Left lung (tissue), 10 donors: ENCODE results near the gene STAT3. TPM values are rescaled to one million over a fixed set of nuclear protein-coding genes. Genes with fewer than 3 reads are reported as not detected.
"Not testable (repeated sequence)": the region's sequence is repeated elsewhere in the genome, so short reads cannot be mapped to it uniquely, and the experiment has no call there.

Experiments
- ATAC-seq: fragments of 200-7000 bp; cut with Tn5 transposase; one replicate; pipeline ENCODE4 v1.9.1; 2020; ENCODE audit warnings: moderate library complexity
- DNase-seq, 4 donors: peaks; one replicate each; pipeline ENCODE4 v3.0.0-alpha.2; 2013 to 2020
- H3K27ac ChIP-seq, 2 donors: fragments of 200-600 bp; sonication (generic) in 1 of 2; one replicate each; pipeline versions ENCODE4 v1.5.0 to v1.8.0; 2020 to 2021
- H3K27me3 ChIP-seq, 2 donors: fragments of 200-600 bp; sonication (generic) in 1 of 2; one replicate each; pipeline versions ENCODE4 v1.5.0 to v1.8.0; 2020 to 2021
- H3K36me3 ChIP-seq, 2 donors: fragments of 200-600 bp; sonication (generic) in 1 of 2; one replicate each; pipeline versions ENCODE4 v1.5.0 to v1.8.0; 2020 to 2021
- H3K4me1 ChIP-seq, 2 donors: fragments of 200-600 bp; one replicate each; pipeline ENCODE4 v1.8.0; 2021
- H3K4me3 ChIP-seq, 2 donors: fragments of 200-600 bp; sonication (generic) in 1 of 2; one replicate each; pipeline versions ENCODE4 v1.5.0 to v1.8.0; 2020 to 2021; ENCODE audit warnings: mild to moderate bottlenecking in 1 of 2
- H3K9me3 ChIP-seq, 2 donors: fragments of 200-600 bp; sonication (generic) in 1 of 2; one replicate each; pipeline versions ENCODE4 v1.5.0 to v1.8.0; 2020 to 2021
- CTCF ChIP-seq, 2 donors: fragments of 200-600 bp; sonication (generic) in 1 of 2; IDR thresholded peaks; one replicate each; pipeline versions ENCODE4 v1.5.0 to v1.8.0; 2021; ENCODE audit warnings: antibody characterized with exemption in 2 of 2
- intact Hi-C, 2 donors: fragments of 100-400 bp; cut with DNase I; formaldehyde crosslinking; loops; one replicate each; pipeline versions ENCODE4 v1.11.2 to v1.14.2; 2022
- polyA plus RNA-seq, 6 donors: library from polyadenylated mRNA; unstranded; fragments of 120-200 nt; gene quantifications; one replicate each; pipeline ENCODE4 v1.2.1, GENCODE V29; 2013; ENCODE audit not compliant: insufficient read length in 6 of 6
- total RNA-seq, 2 donors: library from RNA; stranded (reverse); fragmentation: NEBNext Ultra II Directional; extraction: Animal tissue kit (Norgen Biotek cat#: 25700); gene quantifications; one replicate each; pipeline ENCODE4 v1.2.1, GENCODE V29; 2021
- donor health status: DM: no; HTN: yes; CAD: no.
- donor health status: DM: no; HTN: no; CAD: no.

The STAT3 gene
- total and polyA plus RNA-seq, 8 donors, result 75.0 to 271 (median 80.5) TPM

- ATAC-seq (no peak), DNase-seq (no peak)
- H3K36me3 ChIP-seq, result peaks cover 0 to 6% of the 10 kb centered on the region in 2 donors
- intact Hi-C loops, result no loop called here
- no peaks in the 10 kb centered on the region for H3K27me3 ChIP-seq
- no peak overlapping the region for H3K27ac ChIP-seq
- no peaks in the 10 kb centered on the region for H3K9me3 ChIP-seq
- H3K4me1 ChIP-seq, result peaks cover 29 to 93% of the 10 kb centered on the region in 2 donors
- H3K4me3 ChIP-seq, result no peak overlapping the region
- no peak for TF ChIP-seq CTCF (IDR thresholded peaks at IDR 0.05)
Measured at GRCh38 chr17:42380935-42381334, 7.3 kb downstream of the STAT3 start.

GRCh38 chr17:42378959-42379594, 9.2 kb downstream of the STAT3 start:
- DNase-seq (peak in 1 of 4 donors; percentile 42), ATAC-seq (peak; percentile 74)
- intact Hi-C loops, result no loop called here
- no peak for TF ChIP-seq CTCF (IDR thresholded peaks at IDR 0.05)
- H3K36me3 ChIP-seq, result peaks cover 0 to 6% of the 10 kb centered on the region in 2 donors
- peaks cover 20 to 86% of the 10 kb centered on the region in 2 donors for H3K4me1 ChIP-seq
- no peaks in the 10 kb centered on the region for H3K9me3 ChIP-seq
- H3K4me3 ChIP-seq, result peak overlapping the region in 1 of 2 donors; percentile 18
- H3K27ac ChIP-seq, result peak overlapping the region; percentile 63 to 77
- no peaks in the 10 kb centered on the region for H3K27me3 ChIP-seq

GRCh38 chr17:42378359-42378958, 9.8 kb downstream of the STAT3 start:
- Histone ChIP-seq H3K27ac (peak overlapping the region; percentile 63 to 77), H3K36me3 (peaks cover 0 to under 1% of the 10 kb centered on the region in 2 donors), H3K9me3 (no peaks in the 10 kb centered on the region), H3K4me3 (peak overlapping the region in 1 of 2 donors; percentile 18), H3K4me1 (peaks cover 23 to 85% of the 10 kb centered on the region in 2 donors), H3K27me3 (no peaks in the 10 kb centered on the region)
- TF ChIP-seq CTCF (IDR thresholded peaks at IDR 0.05), result no peak
- intact Hi-C loops, result no loop called here
- ATAC-seq, result no peak
- no peak for DNase-seq

- H3K4me1 ChIP-seq, result peaks cover 12 to 61% of the 10 kb centered on the region in 2 donors
- H3K4me3 ChIP-seq, result no peak overlapping the region
- intact Hi-C loops, result no loop called here
- ATAC-seq, result no peak
- no peak for DNase-seq
- no peaks in the 10 kb centered on the region for H3K9me3 ChIP-seq
- peak overlapping the region in 1 of 2 donors; percentile 37 for H3K27ac ChIP-seq
- H3K36me3 ChIP-seq, result peaks cover 0 to 38% of the 10 kb centered on the region in 2 donors
- TF ChIP-seq CTCF (IDR thresholded peaks at IDR 0.05), result no peak
- no peaks in the 10 kb centered on the region for H3K27me3 ChIP-seq
Measured at GRCh38 chr17:42373896-42374295, 14.3 kb downstream of the STAT3 start.

GRCh38 chr17:42372142-42372541, 16.1 kb downstream of the STAT3 start:
- Histone ChIP-seq H3K27me3 (no peaks in the 10 kb centered on the region), H3K36me3 (peaks cover 0 to 38% of the 10 kb centered on the region in 2 donors), H3K4me1 (peaks cover 10 to 60% of the 10 kb centered on the region in 2 donors), H3K27ac (no peak overlapping the region), H3K9me3 (no peaks in the 10 kb centered on the region), H3K4me3 (no peak overlapping the region)
- no peak for TF ChIP-seq CTCF (IDR thresholded peaks at IDR 0.05)
- intact Hi-C loops, result no loop called here
- no peak for ATAC-seq
- no peak for DNase-seq

GRCh38 chr17:42368797-42369561, 19.3 kb downstream of the STAT3 start:
- H3K4me1 ChIP-seq, result peaks cover 24 to 74% of the 10 kb centered on the region in 2 donors
- intact Hi-C loops, result not testable (repeated sequence)

GRCh38 chr17:42368310-42368709, 19.9 kb downstream of the STAT3 start:
- H3K4me3 ChIP-seq, ATAC-seq, H3K9me3 ChIP-seq, DNase-seq, H3K27me3 ChIP-seq, intact Hi-C loops: not testable (repeated sequence)
- H3K4me1 ChIP-seq, result peaks cover 24 to 77% of the 10 kb centered on the region in 2 donors
- H3K27ac ChIP-seq, result peak overlapping the region in 1 of 2 donors; percentile 78
- H3K36me3 ChIP-seq, result peaks cover 0 to 44% of the 10 kb centered on the region in 2 donors

More at GRCh38 chr17:42368797-42369561, 19.3 kb downstream of the STAT3 start:
- Histone ChIP-seq H3K27ac (peak overlapping the region in 1 of 2 donors; percentile 78), H3K36me3 (peaks cover 0 to 45% of the 10 kb centered on the region in 2 donors)
- H3K4me3 ChIP-seq, H3K27me3 ChIP-seq, H3K9me3 ChIP-seq, DNase-seq, ATAC-seq: not testable (repeated sequence)
